ENCODE data around the gene SNRNP27.

The SNRNP27 gene

DNA sequence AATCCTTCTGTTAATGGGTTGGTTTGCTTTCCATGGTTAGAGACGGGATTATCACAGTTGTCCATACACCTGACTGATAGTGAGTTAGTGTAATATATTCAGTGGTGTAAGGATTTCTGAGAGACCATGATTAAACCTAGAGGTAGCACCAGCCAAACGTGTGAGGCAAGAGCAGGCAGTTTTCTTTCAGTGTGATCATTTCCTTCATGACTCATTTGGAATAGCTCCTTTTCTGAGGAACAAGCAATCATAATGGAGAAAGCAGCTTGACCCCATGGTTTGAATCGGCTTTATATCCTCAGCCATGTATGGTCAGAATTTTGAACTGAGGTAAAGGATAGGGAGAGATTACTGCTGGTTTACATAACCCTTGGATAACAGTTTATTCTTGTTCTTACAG is 24.1 kb downstream of the SNRNP27 start:
- no peak for FAIRE-seq

GRCh38 chr2:69918401-69918800 is 24.6 kb downstream of the SNRNP27 start:
- FAIRE-seq = no peak

DNA sequence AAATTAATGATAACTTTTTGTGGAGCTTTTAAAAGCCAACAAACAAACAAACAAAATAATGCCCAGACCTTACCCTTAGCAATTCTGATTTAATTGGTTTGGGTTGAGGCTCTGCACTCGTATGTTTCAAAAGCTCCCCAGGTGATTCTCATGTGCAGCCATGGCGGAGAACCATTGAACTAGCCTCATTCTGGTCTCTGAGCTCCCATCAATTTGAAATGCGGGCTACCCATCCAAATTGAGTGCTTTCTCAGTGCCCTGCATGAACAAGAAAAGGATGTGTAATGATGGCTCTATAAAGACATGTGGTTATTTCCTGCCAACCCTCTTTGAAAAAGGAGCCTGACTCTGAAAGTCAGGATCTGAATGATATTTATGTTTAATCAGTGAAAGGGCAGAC is 29.4 kb downstream of the SNRNP27 start:
- FAIRE-seq = no peak

- FAIRE-seq = no peak
Measured at GRCh38 chr2:69926849-69927515, 33.2 kb downstream of the SNRNP27 start.

DNA sequence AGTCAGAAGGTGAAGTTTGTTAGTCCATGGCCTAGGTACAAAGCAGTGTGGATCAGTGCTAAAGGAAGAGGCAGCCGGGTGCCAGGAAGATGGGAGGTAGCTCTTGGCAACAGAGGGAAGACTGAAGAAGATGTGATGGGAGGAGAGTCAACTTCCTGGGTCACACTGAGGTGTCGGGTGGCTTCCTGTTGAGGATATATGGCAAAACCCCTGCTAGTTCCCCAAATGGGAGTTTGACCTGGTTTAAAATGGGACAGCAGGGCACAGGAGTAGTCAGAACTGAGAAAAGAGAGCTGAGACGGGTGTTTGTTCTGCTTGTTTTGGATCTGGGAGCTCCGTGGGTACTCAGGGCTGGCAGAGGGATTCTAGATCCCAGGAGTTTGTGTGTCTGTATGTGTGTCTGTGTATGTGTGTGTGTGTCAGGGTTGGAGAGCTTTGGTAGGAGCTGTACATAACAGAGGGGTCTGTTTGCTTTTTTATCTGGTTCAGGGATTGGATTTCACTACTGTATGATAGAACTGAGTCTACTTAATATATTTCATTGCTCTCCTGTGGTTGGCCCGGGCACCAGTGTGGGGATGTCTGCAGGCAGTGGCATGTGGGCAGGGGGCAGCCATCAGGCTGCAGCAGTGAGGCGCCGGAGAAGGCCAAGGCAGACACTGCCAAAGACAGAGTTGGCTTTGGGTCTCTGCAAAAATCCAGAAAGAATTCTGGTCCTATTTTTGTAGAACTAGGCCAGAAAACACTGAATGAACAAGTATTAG is 38.3 kb downstream of the SNRNP27 start:
- no peak for FAIRE-seq

- no peak for FAIRE-seq
Measured at GRCh38 chr2:69932596-69932922, 38.8 kb downstream of the SNRNP27 start.

- no peak for FAIRE-seq
Measured at GRCh38 chr2:69933254-69933828, 39.6 kb downstream of the SNRNP27 start.

DNA sequence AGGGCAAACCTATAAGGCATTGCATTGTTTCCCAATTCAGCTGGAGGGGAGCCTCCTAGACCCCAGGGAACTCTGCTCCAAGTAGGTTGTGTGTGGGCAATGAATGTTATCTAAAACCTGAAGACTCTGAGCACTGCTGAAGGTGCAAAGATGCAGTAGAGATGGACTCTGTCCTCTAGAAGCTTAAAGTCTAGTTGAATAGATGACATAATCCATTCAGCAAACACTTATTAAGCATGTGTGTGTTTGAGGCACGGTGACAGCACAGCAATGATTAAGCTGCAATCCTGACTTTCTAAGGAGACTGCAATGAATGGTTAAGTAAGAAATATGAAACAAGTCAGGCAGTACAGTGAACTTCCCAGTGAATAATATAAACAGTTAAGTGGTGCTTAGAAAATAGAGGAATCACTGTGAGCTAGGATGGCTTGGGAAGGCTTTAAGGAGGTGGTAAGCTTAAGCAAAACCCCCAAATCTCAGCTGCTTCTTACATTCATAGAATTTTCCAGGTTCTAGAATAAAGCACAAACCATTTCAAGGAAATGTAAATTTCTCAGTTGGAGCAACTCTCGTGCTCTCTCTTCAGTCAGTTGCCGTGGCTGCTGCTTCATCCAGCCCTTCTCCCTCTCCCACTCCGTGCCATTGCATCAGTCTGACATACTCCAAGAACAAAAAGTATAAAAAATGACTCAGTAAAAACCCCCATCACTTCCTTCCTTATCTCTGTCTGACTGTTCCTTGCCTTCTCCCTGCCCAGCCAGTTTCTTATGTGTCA is 40.3 kb downstream of the SNRNP27 start:
- FAIRE-seq = no peak

DNA sequence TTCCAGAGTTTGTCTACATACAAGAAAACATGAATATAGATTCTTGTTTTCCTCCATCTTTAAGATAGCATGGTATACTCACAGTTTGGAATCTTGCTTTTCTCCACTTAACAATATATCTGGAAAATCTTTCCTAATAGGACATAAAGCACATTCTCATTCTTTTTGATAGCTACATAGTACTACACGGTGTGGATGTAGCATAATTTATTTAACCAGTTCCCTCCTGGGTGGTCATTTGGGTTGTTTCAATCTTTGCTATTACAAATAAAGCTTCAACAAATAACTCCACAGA is 40.8 kb downstream of the SNRNP27 start:
- FAIRE-seq = no peak

GRCh38 chr2:69935011-69935410 is 41.3 kb downstream of the SNRNP27 start:
- no peak for FAIRE-seq

- FAIRE-seq = no peak
Measured at GRCh38 chr2:69936906-69937305, 43.1 kb downstream of the SNRNP27 start.

DNA sequence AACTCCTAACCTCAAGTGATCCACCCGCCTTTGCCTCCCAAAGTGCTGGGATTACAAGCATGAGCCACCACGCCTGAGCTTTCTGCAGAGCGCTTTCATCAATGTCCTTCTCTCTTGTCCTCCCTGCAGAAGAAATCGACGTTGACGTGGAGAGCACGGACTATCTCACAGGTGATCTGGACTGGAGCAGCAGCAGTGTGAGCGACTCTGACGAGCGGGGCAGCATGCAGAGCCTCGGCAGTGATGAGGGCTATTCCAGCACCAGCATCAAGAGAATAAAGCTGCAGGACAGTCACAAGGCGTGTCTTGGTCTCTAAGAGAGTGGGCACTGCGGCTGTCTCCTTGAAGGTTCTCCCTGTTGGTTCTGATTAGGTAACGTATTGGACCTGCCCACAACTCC is 44.2 kb downstream of the SNRNP27 start:
- no peak for FAIRE-seq

DNA sequence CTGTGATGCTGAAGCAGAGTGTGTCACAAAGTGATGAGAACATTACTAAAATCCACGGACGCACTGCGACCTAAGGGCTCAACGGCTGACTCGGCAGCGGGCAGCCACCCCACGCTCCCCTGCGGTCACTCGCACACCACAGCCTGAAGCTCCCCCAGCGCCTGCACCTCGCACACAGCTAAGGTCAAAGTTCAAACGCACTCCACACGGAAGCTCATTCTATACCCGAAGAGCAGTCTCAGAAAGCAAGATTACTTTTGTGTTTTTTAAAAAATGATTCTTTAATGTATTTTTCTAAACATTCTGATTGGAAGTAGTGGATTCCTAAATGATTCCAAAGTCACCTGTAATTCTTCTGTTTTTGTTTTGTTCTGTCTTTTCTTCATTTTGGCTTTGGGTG is 46.0 kb downstream of the SNRNP27 start:
- no peak for FAIRE-seq

GRCh38 chr2:69940691-69941090 is 46.9 kb downstream of the SNRNP27 start:
- no peak for FAIRE-seq

GRCh38 chr2:69943000-69943842 is 49.5 kb downstream of the SNRNP27 start:
- no peak for FAIRE-seq

- no peak for FAIRE-seq
Measured at GRCh38 chr2:69943843-69944525, 50.2 kb downstream of the SNRNP27 start.

- FAIRE-seq = no peak
Measured at GRCh38 chr2:69944756-69945155, 51.0 kb downstream of the SNRNP27 start.

DNA sequence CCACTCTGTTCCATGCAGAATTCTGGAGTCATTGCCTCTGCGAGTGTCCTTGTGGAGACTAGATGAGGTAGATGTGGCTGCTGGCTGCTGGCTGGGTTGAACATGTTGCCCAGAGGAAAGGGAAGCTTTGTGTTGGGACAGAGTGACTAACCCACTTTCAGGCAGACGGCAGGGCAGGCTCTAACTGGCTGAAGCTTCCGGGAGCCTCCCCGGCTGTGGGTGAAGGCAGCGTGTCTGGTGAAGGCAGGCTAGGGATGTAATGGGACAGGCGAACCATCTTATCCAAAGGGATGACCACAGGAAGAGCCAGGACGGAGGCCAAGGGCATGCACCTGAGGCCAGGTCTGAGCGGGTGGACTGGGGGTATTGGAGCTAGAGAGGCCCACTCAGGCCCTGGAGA is 51.7 kb downstream of the SNRNP27 start:
- no peak for FAIRE-seq

- FAIRE-seq = no peak
Measured at GRCh38 chr2:69945941-69946340, 52.2 kb downstream of the SNRNP27 start.

DNA sequence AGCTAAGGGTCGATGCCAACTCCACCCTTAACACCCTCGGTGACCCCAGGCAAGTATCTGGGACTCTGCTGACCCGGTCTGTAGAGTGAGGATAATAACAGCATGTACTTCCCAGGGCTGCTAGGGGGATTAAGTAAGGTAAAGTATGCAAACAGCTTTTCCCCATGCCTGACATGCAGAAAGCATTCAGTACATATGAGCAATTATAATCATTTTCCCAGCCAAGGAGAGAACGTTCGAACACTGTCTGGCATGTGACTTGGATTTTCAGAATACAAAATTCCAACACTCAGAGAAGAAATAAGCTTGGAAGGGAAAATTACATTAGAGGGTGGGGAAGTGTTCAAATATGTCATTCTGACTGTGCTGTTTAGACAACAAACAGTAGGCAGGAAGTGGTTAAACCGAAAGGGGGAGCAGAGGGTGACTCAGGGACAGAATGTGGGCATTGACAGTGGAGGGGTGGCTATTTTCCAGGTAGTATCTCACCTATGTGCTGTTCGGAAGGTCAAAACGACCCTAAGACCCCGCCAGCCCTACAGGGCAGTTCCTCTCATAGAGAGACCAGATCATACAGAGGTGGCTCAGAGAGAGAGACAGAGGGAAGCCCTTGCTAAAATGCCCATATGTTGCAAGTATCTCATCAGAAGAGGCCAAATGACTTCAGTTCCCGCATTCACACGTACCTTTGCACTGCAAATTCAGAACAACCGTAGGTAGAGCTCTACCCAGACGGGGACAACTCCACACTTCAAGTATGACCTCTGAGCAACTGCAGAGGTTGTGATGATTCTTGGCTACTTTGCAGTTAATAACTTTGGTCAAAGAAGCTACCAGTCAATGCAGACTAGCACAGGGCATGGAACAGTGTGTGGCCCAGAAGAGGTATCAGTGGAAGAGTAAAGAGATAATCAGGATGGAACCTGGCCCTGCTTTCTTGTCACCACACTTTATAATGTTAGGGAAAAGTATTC is 52.9 kb downstream of the SNRNP27 start:
- FAIRE-seq = no peak

DNA sequence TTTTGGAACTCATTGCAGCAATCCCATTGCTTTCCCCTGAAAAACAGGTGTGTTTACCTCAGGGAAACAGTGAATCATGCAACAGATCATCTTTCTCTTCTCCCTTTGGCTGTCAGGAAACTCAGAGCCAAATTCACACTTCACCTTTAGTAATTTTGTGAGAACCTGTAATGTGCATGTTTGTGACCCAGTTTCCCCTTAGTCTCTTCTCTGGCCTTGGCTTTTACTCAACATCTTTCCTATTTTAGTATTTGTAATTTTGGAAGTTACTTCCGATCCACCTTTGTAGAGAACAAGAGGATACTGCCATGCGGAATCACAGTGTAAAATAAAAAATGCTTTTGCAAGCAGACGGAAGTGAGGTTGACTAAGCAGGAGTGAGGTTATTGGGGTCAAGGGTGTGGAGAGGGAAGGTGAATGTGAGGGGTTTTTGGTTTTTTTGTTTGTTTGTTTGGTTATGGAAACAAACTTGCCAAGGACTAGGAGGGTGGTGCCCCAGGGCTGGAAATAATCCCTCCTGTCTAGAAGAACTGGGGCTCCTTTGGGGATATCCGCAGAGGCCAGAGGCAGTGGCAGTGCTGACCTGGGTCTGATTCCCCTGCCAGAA is 53.7 kb downstream of the SNRNP27 start:
- FAIRE-seq = no peak
